VCaP (cell line): ENCODE data around the gene KIF26A.
"Not testable (repeated sequence)": the region's sequence is repeated elsewhere in the genome, so short reads cannot be mapped to it uniquely, and the experiment has no call there.

Experiments used
- H3K27ac ChIP-seq: fragments of 450-650 bp; 2 replicates; pipeline ENCODE4 v1.5.1; 2017
- CTCF ChIP-seq: fragments of 450-650 bp; conservative IDR thresholded peaks from 2 replicates; pipeline ENCODE4 v1.5.1; 2017; ENCODE audit warnings: mild to moderate bottlenecking, moderate library complexity

The KIF26A gene

GRCh38 chr14:104206281-104206904, 68.0 kb downstream of the KIF26A start:
- TF ChIP-seq CTCF = no peak
- no peak overlapping the region for H3K27ac ChIP-seq

GRCh38 chr14:104207142-104208014, 69.0 kb downstream of the KIF26A start:
- no peak overlapping the region for H3K27ac ChIP-seq
- no peak for TF ChIP-seq CTCF

- H3K27ac ChIP-seq = not testable (repeated sequence)
Measured at GRCh38 chr14:104208015-104208295, 69.6 kb downstream of the KIF26A start.

- not testable (repeated sequence) for H3K27ac ChIP-seq
Measured at GRCh38 chr14:104208331-104208730, 69.9 kb downstream of the KIF26A start.

GRCh38 chr14:104209071-104209470, 70.7 kb downstream of the KIF26A start:
- not testable (repeated sequence) for H3K27ac ChIP-seq

GRCh38 chr14:104209985-104210816, 71.8 kb downstream of the KIF26A start:
- no peak for TF ChIP-seq CTCF
- no peak overlapping the region for H3K27ac ChIP-seq

- TF ChIP-seq CTCF = no peak
- H3K27ac ChIP-seq = no peak overlapping the region
Measured at GRCh38 chr14:104210817-104211195, 72.4 kb downstream of the KIF26A start.

GRCh38 chr14:104211215-104211614, 72.8 kb downstream of the KIF26A start:
- H3K27ac ChIP-seq = no peak overlapping the region

More at GRCh38 chr14:104211215-104211614, 72.8 kb downstream of the KIF26A start:
- TF ChIP-seq CTCF = no peak
